ENCODE results near the gene AGT. TPM values are rescaled to one million over a fixed set of nuclear protein-coding genes. Genes with fewer than 3 reads are reported as not detected.

Gene AGT
- total RNA-seq, 3 donors from 2014 or later (not counting 1 experiment from before 2014, with no cell fraction given), result not detected

- no peak overlapping the region for H3K4me3 Mint-ChIP-seq
- Histone ChIP-seq H3K9me3 (ENCODE audit: control insufficient read depth, insufficient read depth, low read length) (no peaks in the 10 kb centered on the region), H3K27ac (ENCODE audit: low read length) (no peak overlapping the region), H3K4me1 (ENCODE audit: control insufficient read depth, insufficient read depth, low read length) (no peaks in the 10 kb centered on the region), H3K36me3 (ENCODE audit: control insufficient read depth, insufficient read depth, low read length) (no peaks in the 10 kb centered on the region), H3K4me3 (ENCODE audit: low read length) (no peak overlapping the region), H3K27me3 (ENCODE audit: control insufficient read depth, insufficient read depth, low read length) (no peaks in the 10 kb centered on the region)
- no peak overlapping the region for H3K27ac Mint-ChIP-seq
- no peaks in the 10 kb centered on the region for H3K9me3 Mint-ChIP-seq
- intact Hi-C loops (cut with micrococcal nuclease), result no loop called here
- WGBS (ENCODE audit: insufficient coverage), result 82% methylated on average over 16 of the region's 16 CpGs
- no peak for DNase-seq
- TF ChIP-seq CTCF (IDR thresholded peaks at IDR 0.05), result no peak
- peaks cover 5 to 6% of the 10 kb centered on the region in 2 donors for H3K27me3 Mint-ChIP-seq (ENCODE audit: low read depth in 2 of 2)
- no peak for ATAC-seq
- no peaks in the 10 kb centered on the region for H3K36me3 Mint-ChIP-seq
- H3K4me1 Mint-ChIP-seq, result no peaks in the 10 kb centered on the region
Measured at GRCh38 chr1:230747890-230748800, 34.2 kb upstream of the AGT start.

DNA sequence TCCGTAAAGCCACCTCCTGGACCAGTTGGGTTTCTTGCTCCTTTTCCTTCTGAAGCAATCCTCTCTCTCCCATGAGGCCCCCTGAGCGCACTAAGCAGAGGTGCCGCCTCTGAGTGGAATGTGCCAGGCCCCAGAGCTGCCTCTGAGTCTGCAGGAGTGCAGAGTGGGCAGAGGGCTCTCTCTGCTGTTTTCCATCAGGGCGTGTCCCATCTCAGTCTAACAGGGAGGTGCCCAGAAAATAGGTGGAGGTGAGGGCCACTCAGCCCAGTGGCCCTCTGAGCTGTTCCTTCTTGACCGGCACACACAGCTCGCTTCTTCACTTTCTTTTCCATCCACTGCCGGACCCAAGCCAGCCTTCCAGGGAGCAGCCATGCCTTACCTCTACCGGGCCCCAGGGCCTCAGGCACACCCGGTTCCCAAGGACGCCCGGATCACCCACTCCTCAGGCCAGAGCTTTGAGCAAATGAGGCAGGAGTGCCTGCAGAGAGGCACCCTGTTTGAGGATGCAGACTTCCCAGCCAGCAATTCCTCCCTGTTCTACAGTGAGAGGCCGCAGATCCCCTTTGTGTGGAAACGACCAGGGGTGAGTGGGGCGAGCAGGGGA, 33.3 kb upstream of the AGT start, which contains the start of gene CAPN9:
Gene CAPN9, plus strand, starts transcription at position 262 of the 604 bp plus-strand sequence. Its CDS starts 109 bp downstream, at position 371.
- Histone ChIP-seq H3K4me1 (ENCODE audit: control insufficient read depth, insufficient read depth, low read length) (no peaks in the 10 kb centered on the region), H3K36me3 (ENCODE audit: control insufficient read depth, insufficient read depth, low read length) (no peaks in the 10 kb centered on the region), H3K27ac (ENCODE audit: low read length) (no peak within 1 kb of the TSS), H3K27me3 (ENCODE audit: control insufficient read depth, insufficient read depth, low read length) (no peaks in the 10 kb centered on the region), H3K9me3 (ENCODE audit: control insufficient read depth, insufficient read depth, low read length) (no peaks in the 10 kb centered on the region), H3K4me3 (ENCODE audit: low read length) (no peak within 1 kb of the TSS)
- 76% methylated on average over 14 of the region's 14 CpGs for WGBS (ENCODE audit: insufficient coverage)
- Mint-ChIP-seq H3K4me3 (no peak within 1 kb of the TSS), H3K9me3 (no peaks in the 10 kb centered on the region), H3K27ac (no peak within 1 kb of the TSS), H3K27me3 (ENCODE audit: low read depth in 2 of 2) (peaks cover 6% of the 10 kb centered on the region in 2 donors), H3K4me1 (no peaks in the 10 kb centered on the region), H3K36me3 (no peaks in the 10 kb centered on the region)
- ATAC-seq (no peak), DNase-seq (no peak)
- TF ChIP-seq CTCF (IDR thresholded peaks at IDR 0.05), result no peak
- intact Hi-C loops (cut with micrococcal nuclease), result no loop called here

DNA sequence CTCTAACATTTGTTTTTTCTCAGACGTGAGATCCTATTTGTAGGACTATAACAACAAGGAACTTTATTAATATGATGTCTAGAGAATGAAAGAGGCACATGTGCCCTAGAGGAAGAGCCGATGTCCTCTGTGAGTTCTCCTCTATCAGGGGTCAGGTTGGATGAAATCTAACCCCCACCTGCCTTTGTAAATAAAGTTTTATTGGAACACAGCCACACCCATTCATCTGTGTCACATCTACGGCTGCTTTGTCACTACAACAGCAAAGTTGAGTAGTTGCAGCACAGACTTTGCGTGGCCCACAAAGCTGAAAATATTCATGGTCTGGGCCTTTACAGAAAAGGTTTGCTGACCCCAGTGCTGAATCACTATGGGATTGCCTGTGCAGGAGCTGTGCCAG, 32.7 kb upstream of the AGT start:
- Histone ChIP-seq H3K9me3 (ENCODE audit: control insufficient read depth, insufficient read depth, low read length) (no peaks in the 10 kb centered on the region), H3K27me3 (ENCODE audit: control insufficient read depth, insufficient read depth, low read length) (no peaks in the 10 kb centered on the region), H3K4me1 (ENCODE audit: control insufficient read depth, insufficient read depth, low read length) (no peaks in the 10 kb centered on the region), H3K27ac (ENCODE audit: low read length) (no peak overlapping the region), H3K36me3 (ENCODE audit: control insufficient read depth, insufficient read depth, low read length) (no peaks in the 10 kb centered on the region), H3K4me3 (ENCODE audit: low read length) (no peak overlapping the region)
- no peak overlapping the region for H3K4me3 Mint-ChIP-seq
- H3K9me3 Mint-ChIP-seq, result no peaks in the 10 kb centered on the region
- DNase-seq (no peak), ATAC-seq (no peak)
- no peaks in the 10 kb centered on the region for H3K4me1 Mint-ChIP-seq
- no peaks in the 10 kb centered on the region for H3K36me3 Mint-ChIP-seq
- TF ChIP-seq CTCF (IDR thresholded peaks at IDR 0.05), result no peak
- peaks cover 6% of the 10 kb centered on the region in 2 donors for H3K27me3 Mint-ChIP-seq (ENCODE audit: low read depth in 2 of 2)
- intact Hi-C loops (cut with micrococcal nuclease), result no loop called here
- WGBS (ENCODE audit: insufficient coverage), result 92% methylated on average over 3 of the region's 4 CpGs
- H3K27ac Mint-ChIP-seq, result no peak overlapping the region

Data from natural killer cell (primary cell).